ENCODE results near the gene UTS2B. TPM values are rescaled to one million over a fixed set of nuclear protein-coding genes. Genes with fewer than 3 reads are reported as not detected.
A peak's percentile ranks its signal among the peaks of the same experiment; 100 is the strongest.

UTS2B gene
- total RNA-seq, 1 donor from 2014 or later = 0.47 TPM

GRCh38 chr3:191358929-191359328, 28.6 kb upstream of the UTS2B start:
- DNase-seq = no peak

GRCh38 chr3:191357909-191358308, 27.6 kb upstream of the UTS2B start:
- no peaks in the 10 kb centered on the region for H3K27me3 ChIP-seq (ENCODE audit: low read depth)
- no peak for DNase-seq
- peaks cover 45% of the 10 kb centered on the region for H3K36me3 ChIP-seq
- intact Hi-C loops (cut with micrococcal nuclease) = no loop called here
- H3K9me3 ChIP-seq (replicated peaks) = no peaks in the 10 kb centered on the region
- no peak overlapping the region for H3K4me3 ChIP-seq
- TF ChIP-seq CTCF (IDR thresholded peaks at IDR 0.05; ENCODE audit: borderline replicate concordance) = no peak
- peaks cover 82% of the 10 kb centered on the region for H3K4me1 ChIP-seq
- peak overlapping the region; percentile 71 for H3K27ac ChIP-seq (replicated peaks)

More at GRCh38 chr3:191358929-191359328, 28.6 kb upstream of the UTS2B start:
- Histone ChIP-seq H3K4me3 (no peak overlapping the region), H3K27ac (replicated peaks) (no peak overlapping the region), H3K36me3 (peaks cover 54% of the 10 kb centered on the region), H3K9me3 (replicated peaks) (no peaks in the 10 kb centered on the region), H3K27me3 (ENCODE audit: low read depth) (no peaks in the 10 kb centered on the region), H3K4me1 (peaks cover 72% of the 10 kb centered on the region)
- intact Hi-C loops (cut with micrococcal nuclease) = no loop called here
- no peak for TF ChIP-seq CTCF (IDR thresholded peaks at IDR 0.05; ENCODE audit: borderline replicate concordance)

- TF ChIP-seq CTCF (IDR thresholded peaks at IDR 0.05; ENCODE audit: borderline replicate concordance) = no peak
- Histone ChIP-seq H3K27ac (replicated peaks) (peak overlapping the region; percentile 71), H3K4me3 (peak overlapping the region; percentile 45), H3K4me1 (peaks cover 85% of the 10 kb centered on the region), H3K36me3 (peaks cover 35% of the 10 kb centered on the region), H3K27me3 (ENCODE audit: low read depth) (no peaks in the 10 kb centered on the region), H3K9me3 (replicated peaks) (no peaks in the 10 kb centered on the region)
- intact Hi-C loops (cut with micrococcal nuclease) = no loop called here
- DNase-seq = peak; percentile 33
Observed at GRCh38 chr3:191356631-191357439, 26.5 kb upstream of the UTS2B start.

GRCh38 chr3:191355406-191355805, 25.1 kb upstream of the UTS2B start:
- H3K4me1 ChIP-seq = peaks cover 90% of the 10 kb centered on the region
- H3K27me3 ChIP-seq (ENCODE audit: low read depth) = no peaks in the 10 kb centered on the region
- peak overlapping the region; percentile 71 for H3K27ac ChIP-seq (replicated peaks)
- H3K9me3 ChIP-seq (replicated peaks) = no peaks in the 10 kb centered on the region
- H3K4me3 ChIP-seq = no peak overlapping the region
- peaks cover 20% of the 10 kb centered on the region for H3K36me3 ChIP-seq
- TF ChIP-seq CTCF (IDR thresholded peaks at IDR 0.05; ENCODE audit: borderline replicate concordance) = no peak
- no peak for DNase-seq
- intact Hi-C loops (cut with micrococcal nuclease) = no loop called here

- TF ChIP-seq CTCF (IDR thresholded peaks at IDR 0.05; ENCODE audit: borderline replicate concordance) = no peak
- H3K9me3 ChIP-seq (replicated peaks) = no peaks in the 10 kb centered on the region
- intact Hi-C loops (cut with micrococcal nuclease) = no loop called here
- H3K27ac ChIP-seq (replicated peaks) = peak overlapping the region; percentile 5
- no peak for DNase-seq
- no peaks in the 10 kb centered on the region for H3K27me3 ChIP-seq (ENCODE audit: low read depth)
- H3K4me3 ChIP-seq = no peak overlapping the region
- peaks cover 4% of the 10 kb centered on the region for H3K36me3 ChIP-seq
- H3K4me1 ChIP-seq = peaks cover 87% of the 10 kb centered on the region
Observed at GRCh38 chr3:191353022-191353777, 22.9 kb upstream of the UTS2B start.
